ENCODE data around the gene C21orf91. TPM values are rescaled to one million over a fixed set of nuclear protein-coding genes. Genes with fewer than 3 reads are reported as not detected.

C21orf91 gene
- total and polyA plus RNA-seq, 2 experiments from 2014 or later: 10.9 to 20.0 TPM

DNA sequence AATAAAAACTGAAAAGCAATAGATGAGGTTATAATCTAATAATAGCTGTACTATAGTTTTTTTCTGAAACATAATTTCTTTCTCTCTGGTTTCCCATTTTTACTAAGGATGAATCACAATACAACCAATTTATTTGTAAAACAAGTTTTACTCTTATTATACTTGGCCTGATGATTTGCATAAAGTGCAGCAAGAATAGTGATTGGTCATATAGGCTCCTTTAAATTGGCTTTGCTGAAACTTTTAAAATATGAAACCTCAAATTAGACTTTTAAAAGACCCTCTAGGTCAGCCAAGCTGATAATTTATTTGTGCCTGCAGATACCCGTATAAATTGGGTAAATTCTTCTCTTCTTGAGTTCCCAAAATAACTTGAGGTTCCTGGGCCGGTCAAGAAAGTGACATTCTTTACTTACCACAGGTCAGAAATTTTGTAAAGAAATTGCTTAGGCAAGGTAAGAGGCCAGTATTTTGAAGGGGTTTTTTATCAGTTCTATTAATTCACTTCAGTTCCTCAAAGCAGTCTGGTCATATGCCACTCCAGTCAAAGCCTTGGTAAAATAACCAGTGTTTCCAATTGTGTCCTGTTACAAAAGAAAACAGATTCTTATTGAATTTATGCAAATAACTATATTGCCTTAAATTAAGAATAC is 76.1 kb downstream of the C21orf91 start:
- H3K4me3 Mint-ChIP-seq: no peak overlapping the region
- Histone ChIP-seq H3K79me2 (replicated peaks; ENCODE audit: insufficient read depth) (no peaks in the 10 kb centered on the region), H4K20me1 (replicated peaks; ENCODE audit: insufficient read depth) (no peaks in the 10 kb centered on the region), H3K27me3 (ENCODE audit: insufficient read depth) (no peaks in the 10 kb centered on the region), H3K4me2 (no peak overlapping the region), H3K4me3 (no peak overlapping the region), H3K27ac (ENCODE audit: low read depth) (no peak overlapping the region), H3K9me2 (ENCODE audit: insufficient read depth) (no peaks in the 10 kb centered on the region), H3F3A (replicated peaks; ENCODE audit: low read depth) (no peaks in the 10 kb centered on the region), H3K4me1 (ENCODE audit: insufficient read depth) (no peaks in the 10 kb centered on the region), H2AFZ (no peak overlapping the region), H3K36me3 (ENCODE audit: insufficient read depth) (no peaks in the 10 kb centered on the region)
- H3K9me3 Mint-ChIP-seq: peaks cover 33% of the 10 kb centered on the region
- peaks cover 7% of the 10 kb centered on the region; the same call in 2 of the 3 replicates for H3K36me3 Mint-ChIP-seq (ENCODE audit: low read depth)
- no peak overlapping the region for H3K27ac Mint-ChIP-seq
- no peak for DNase-seq (ENCODE audit: low spot score)
- peaks cover 4% of the 10 kb centered on the region for H3K27me3 Mint-ChIP-seq (ENCODE audit: insufficient read depth, low read depth, poor library complexity)
- ATAC-seq: no peak
- TF ChIP-seq CREB1 (CRISPR knock-in tag; IDR thresholded peaks at IDR 0.05; ENCODE audit: low read depth) (no peak), EZH2 (IDR thresholded peaks at IDR 0.05; ENCODE audit: low read depth, unreplicated experiment) (no peak), STAT1 (IDR thresholded peaks at IDR 0.05; ENCODE audit: unreplicated experiment) (no peak), JUNB (IDR thresholded peaks at IDR 0.05; ENCODE audit: unreplicated experiment) (no peak), POLR2AphosphoS5 (IDR thresholded peaks at IDR 0.05; ENCODE audit: low read depth) (no peak), ZNF331 (CRISPR knock-in tag; IDR thresholded peaks at IDR 0.05; ENCODE audit: low read depth) (no peak), ZNF114 (CRISPR knock-in tag; IDR thresholded peaks at IDR 0.05) (no peak), EZH2phosphoT487 (IDR thresholded peaks at IDR 0.05; ENCODE audit: unreplicated experiment) (no peak), NANOG (IDR thresholded peaks at IDR 0.05; ENCODE audit: borderline replicate concordance) (no peak)
- TF ChIP-seq, protein P1, sequence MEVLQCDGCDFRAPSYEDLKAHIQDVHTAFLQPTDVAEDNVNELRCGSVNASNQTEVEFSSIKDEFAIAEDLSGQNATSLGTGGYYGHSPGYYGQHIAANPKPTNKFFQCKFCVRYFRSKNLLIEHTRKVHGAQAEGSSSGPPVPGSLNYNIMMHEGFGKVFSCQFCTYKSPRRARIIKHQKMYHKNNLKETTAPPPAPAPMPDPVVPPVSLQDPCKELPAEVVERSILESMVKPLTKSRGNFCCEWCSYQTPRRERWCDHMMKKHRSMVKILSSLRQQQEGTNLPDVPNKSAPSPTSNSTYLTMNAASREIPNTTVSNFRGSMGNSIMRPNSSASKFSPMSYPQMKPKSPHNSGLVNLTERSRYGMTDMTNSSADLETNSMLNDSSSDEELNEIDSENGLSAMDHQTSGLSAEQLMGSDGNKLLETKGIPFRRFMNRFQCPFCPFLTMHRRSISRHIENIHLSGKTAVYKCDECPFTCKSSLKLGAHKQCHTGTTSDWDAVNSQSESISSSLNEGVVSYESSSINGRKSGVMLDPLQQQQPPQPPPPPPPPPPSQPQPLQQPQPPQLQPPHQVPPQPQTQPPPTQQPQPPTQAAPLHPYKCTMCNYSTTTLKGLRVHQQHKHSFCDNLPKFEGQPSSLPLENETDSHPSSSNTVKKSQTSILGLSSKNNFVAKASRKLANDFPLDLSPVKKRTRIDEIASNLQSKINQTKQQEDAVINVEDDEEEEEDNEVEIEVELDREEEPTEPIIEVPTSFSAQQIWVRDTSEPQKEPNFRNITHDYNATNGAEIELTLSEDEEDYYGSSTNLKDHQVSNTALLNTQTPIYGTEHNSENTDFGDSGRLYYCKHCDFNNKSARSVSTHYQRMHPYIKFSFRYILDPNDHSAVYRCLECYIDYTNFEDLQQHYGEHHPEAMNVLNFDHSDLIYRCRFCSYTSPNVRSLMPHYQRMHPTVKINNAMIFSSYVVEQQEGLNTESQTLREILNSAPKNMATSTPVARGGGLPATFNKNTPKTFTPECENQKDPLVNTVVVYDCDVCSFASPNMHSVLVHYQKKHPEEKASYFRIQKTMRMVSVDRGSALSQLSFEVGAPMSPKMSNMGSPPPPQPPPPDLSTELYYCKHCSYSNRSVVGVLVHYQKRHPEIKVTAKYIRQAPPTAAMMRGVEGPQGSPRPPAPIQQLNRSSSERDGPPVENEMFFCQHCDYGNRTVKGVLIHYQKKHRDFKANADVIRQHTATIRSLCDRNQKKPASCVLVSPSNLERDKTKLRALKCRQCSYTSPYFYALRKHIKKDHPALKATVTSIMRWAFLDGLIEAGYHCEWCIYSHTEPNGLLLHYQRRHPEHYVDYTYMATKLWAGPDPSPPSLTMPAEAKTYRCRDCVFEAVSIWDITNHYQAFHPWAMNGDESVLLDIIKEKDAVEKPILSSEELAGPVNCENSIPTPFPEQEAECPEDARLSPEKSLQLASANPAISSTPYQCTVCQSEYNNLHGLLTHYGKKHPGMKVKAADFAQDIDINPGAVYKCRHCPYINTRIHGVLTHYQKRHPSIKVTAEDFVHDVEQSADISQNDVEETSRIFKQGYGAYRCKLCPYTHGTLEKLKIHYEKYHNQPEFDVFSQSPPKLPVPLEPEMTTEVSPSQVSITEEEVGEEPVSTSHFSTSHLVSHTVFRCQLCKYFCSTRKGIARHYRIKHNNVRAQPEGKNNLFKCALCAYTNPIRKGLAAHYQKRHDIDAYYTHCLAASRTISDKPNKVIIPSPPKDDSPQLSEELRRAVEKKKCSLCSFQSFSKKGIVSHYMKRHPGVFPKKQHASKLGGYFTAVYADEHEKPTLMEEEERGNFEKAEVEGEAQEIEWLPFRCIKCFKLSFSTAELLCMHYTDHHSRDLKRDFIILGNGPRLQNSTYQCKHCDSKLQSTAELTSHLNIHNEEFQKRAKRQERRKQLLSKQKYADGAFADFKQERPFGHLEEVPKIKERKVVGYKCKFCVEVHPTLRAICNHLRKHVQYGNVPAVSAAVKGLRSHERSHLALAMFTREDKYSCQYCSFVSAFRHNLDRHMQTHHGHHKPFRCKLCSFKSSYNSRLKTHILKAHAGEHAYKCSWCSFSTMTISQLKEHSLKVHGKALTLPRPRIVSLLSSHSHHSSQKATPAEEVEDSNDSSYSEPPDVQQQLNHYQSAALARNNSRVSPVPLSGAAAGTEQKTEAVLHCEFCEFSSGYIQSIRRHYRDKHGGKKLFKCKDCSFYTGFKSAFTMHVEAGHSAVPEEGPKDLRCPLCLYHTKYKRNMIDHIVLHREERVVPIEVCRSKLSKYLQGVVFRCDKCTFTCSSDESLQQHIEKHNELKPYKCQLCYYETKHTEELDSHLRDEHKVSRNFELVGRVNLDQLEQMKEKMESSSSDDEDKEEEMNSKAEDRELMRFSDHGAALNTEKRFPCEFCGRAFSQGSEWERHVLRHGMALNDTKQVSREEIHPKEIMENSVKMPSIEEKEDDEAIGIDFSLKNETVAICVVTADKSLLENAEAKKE (CRISPR knock-in tag; IDR thresholded peaks at IDR 0.05): no peak
- TF ChIP-seq, protein P2, sequence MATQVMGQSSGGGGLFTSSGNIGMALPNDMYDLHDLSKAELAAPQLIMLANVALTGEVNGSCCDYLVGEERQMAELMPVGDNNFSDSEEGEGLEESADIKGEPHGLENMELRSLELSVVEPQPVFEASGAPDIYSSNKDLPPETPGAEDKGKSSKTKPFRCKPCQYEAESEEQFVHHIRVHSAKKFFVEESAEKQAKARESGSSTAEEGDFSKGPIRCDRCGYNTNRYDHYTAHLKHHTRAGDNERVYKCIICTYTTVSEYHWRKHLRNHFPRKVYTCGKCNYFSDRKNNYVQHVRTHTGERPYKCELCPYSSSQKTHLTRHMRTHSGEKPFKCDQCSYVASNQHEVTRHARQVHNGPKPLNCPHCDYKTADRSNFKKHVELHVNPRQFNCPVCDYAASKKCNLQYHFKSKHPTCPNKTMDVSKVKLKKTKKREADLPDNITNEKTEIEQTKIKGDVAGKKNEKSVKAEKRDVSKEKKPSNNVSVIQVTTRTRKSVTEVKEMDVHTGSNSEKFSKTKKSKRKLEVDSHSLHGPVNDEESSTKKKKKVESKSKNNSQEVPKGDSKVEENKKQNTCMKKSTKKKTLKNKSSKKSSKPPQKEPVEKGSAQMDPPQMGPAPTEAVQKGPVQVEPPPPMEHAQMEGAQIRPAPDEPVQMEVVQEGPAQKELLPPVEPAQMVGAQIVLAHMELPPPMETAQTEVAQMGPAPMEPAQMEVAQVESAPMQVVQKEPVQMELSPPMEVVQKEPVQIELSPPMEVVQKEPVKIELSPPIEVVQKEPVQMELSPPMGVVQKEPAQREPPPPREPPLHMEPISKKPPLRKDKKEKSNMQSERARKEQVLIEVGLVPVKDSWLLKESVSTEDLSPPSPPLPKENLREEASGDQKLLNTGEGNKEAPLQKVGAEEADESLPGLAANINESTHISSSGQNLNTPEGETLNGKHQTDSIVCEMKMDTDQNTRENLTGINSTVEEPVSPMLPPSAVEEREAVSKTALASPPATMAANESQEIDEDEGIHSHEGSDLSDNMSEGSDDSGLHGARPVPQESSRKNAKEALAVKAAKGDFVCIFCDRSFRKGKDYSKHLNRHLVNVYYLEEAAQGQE (IDR thresholded peaks at IDR 0.05; ENCODE audit: unreplicated experiment): no peak
- TF ChIP-seq, protein P3, sequence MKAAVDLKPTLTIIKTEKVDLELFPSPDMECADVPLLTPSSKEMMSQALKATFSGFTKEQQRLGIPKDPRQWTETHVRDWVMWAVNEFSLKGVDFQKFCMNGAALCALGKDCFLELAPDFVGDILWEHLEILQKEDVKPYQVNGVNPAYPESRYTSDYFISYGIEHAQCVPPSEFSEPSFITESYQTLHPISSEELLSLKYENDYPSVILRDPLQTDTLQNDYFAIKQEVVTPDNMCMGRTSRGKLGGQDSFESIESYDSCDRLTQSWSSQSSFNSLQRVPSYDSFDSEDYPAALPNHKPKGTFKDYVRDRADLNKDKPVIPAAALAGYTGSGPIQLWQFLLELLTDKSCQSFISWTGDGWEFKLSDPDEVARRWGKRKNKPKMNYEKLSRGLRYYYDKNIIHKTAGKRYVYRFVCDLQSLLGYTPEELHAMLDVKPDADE (IDR thresholded peaks at IDR 0.05): no peak
- TF ChIP-seq, protein P4, sequence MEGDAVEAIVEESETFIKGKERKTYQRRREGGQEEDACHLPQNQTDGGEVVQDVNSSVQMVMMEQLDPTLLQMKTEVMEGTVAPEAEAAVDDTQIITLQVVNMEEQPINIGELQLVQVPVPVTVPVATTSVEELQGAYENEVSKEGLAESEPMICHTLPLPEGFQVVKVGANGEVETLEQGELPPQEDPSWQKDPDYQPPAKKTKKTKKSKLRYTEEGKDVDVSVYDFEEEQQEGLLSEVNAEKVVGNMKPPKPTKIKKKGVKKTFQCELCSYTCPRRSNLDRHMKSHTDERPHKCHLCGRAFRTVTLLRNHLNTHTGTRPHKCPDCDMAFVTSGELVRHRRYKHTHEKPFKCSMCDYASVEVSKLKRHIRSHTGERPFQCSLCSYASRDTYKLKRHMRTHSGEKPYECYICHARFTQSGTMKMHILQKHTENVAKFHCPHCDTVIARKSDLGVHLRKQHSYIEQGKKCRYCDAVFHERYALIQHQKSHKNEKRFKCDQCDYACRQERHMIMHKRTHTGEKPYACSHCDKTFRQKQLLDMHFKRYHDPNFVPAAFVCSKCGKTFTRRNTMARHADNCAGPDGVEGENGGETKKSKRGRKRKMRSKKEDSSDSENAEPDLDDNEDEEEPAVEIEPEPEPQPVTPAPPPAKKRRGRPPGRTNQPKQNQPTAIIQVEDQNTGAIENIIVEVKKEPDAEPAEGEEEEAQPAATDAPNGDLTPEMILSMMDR (conservative IDR thresholded peaks at IDR 0.05; ENCODE audit: low read depth in 2 of 2): no peak
- H3K4me1 Mint-ChIP-seq: no peaks in the 10 kb centered on the region

All from GM23338 (cell line).